ENCODE results near the gene PNMA8B. TPM values are rescaled to one million over a fixed set of nuclear protein-coding genes. Genes with fewer than 3 reads are reported as not detected.

The PNMA8B gene
- total RNA-seq, 1 donor from 2014 or later = 0.76 TPM

GRCh38 chr19:46480415-46480814 lies 15.3 kb downstream of the PNMA8B start:
- H3K27ac Mint-ChIP-seq (ENCODE audit: unreplicated experiment) = no peak overlapping the region
- peaks cover 15% of the 10 kb centered on the region for H3K4me1 Mint-ChIP-seq (ENCODE audit: low read depth, unreplicated experiment)
- no peak overlapping the region for H3K4me3 Mint-ChIP-seq (ENCODE audit: unreplicated experiment)

GRCh38 chr19:46478356-46478986 lies 17.2 kb downstream of the PNMA8B start:
- DNase-seq = no peak
- Mint-ChIP-seq H3K9me3 (ENCODE audit: unreplicated experiment) (peaks cover 2% of the 10 kb centered on the region), H3K27ac (ENCODE audit: unreplicated experiment) (peak overlapping the region; percentile 14), H3K27me3 (ENCODE audit: unreplicated experiment) (no peaks in the 10 kb centered on the region), H3K36me3 (ENCODE audit: unreplicated experiment) (no peaks in the 10 kb centered on the region), H3K4me1 (ENCODE audit: low read depth, unreplicated experiment) (peaks cover 13% of the 10 kb centered on the region), H3K4me3 (ENCODE audit: unreplicated experiment) (no peak overlapping the region)
- TF ChIP-seq CTCF (IDR thresholded peaks at IDR 0.05; ENCODE audit: partially characterized antibody, unreplicated experiment) = no peak

More at GRCh38 chr19:46480415-46480814, 15.3 kb downstream of the PNMA8B start:
- H3K27me3 Mint-ChIP-seq (ENCODE audit: unreplicated experiment) = no peaks in the 10 kb centered on the region
- no peak for DNase-seq
- H3K36me3 Mint-ChIP-seq (ENCODE audit: unreplicated experiment) = no peaks in the 10 kb centered on the region
- H3K9me3 Mint-ChIP-seq (ENCODE audit: unreplicated experiment) = peaks cover 2% of the 10 kb centered on the region
- TF ChIP-seq CTCF (IDR thresholded peaks at IDR 0.05; ENCODE audit: partially characterized antibody, unreplicated experiment) = no peak

- DNase-seq = no peak
- peaks cover 2% of the 10 kb centered on the region for H3K27me3 Mint-ChIP-seq (ENCODE audit: unreplicated experiment)
- H3K4me1 Mint-ChIP-seq (ENCODE audit: low read depth, unreplicated experiment) = peaks cover 15% of the 10 kb centered on the region
- no peak overlapping the region for H3K4me3 Mint-ChIP-seq (ENCODE audit: unreplicated experiment)
- no peak overlapping the region for H3K27ac Mint-ChIP-seq (ENCODE audit: unreplicated experiment)
- H3K36me3 Mint-ChIP-seq (ENCODE audit: unreplicated experiment) = no peaks in the 10 kb centered on the region
- H3K9me3 Mint-ChIP-seq (ENCODE audit: unreplicated experiment) = no peaks in the 10 kb centered on the region
- TF ChIP-seq CTCF (IDR thresholded peaks at IDR 0.05; ENCODE audit: partially characterized antibody, unreplicated experiment) = no peak
Measured at GRCh38 chr19:46475986-46476385, 19.7 kb downstream of the PNMA8B start.

GRCh38 chr19:46474211-46474610 lies 21.5 kb downstream of the PNMA8B start:
- no peak for TF ChIP-seq CTCF (IDR thresholded peaks at IDR 0.05; ENCODE audit: partially characterized antibody, unreplicated experiment)
- Mint-ChIP-seq H3K36me3 (ENCODE audit: unreplicated experiment) (peaks cover 6% of the 10 kb centered on the region), H3K9me3 (ENCODE audit: unreplicated experiment) (no peaks in the 10 kb centered on the region), H3K4me3 (ENCODE audit: unreplicated experiment) (no peak overlapping the region), H3K27me3 (ENCODE audit: unreplicated experiment) (peaks cover 3% of the 10 kb centered on the region), H3K27ac (ENCODE audit: unreplicated experiment) (no peak overlapping the region), H3K4me1 (ENCODE audit: low read depth, unreplicated experiment) (peaks cover 11% of the 10 kb centered on the region)
- DNase-seq = no peak

GRCh38 chr19:46472592-46472991 lies 23.1 kb downstream of the PNMA8B start:
- Mint-ChIP-seq H3K36me3 (ENCODE audit: unreplicated experiment) (peaks cover 6% of the 10 kb centered on the region), H3K27ac (ENCODE audit: unreplicated experiment) (no peak overlapping the region), H3K4me1 (ENCODE audit: low read depth, unreplicated experiment) (peaks cover 3% of the 10 kb centered on the region), H3K27me3 (ENCODE audit: unreplicated experiment) (peaks cover 3% of the 10 kb centered on the region), H3K4me3 (ENCODE audit: unreplicated experiment) (no peak overlapping the region), H3K9me3 (ENCODE audit: unreplicated experiment) (peaks cover 1% of the 10 kb centered on the region)
- DNase-seq = no peak
- no peak for TF ChIP-seq CTCF (IDR thresholded peaks at IDR 0.05; ENCODE audit: partially characterized antibody, unreplicated experiment)
